Endothelial cell of umbilical vein (primary cell): Measurements from ENCODE around the gene SARNP. TPM values are rescaled to one million over a fixed set of nuclear protein-coding genes. Genes with fewer than 3 reads are reported as not detected.
A peak's percentile ranks its signal among the peaks of the same experiment; 100 is the strongest.

ENCODE experiments used
- BruUV-seq: library from RNA; stranded (reverse); fragments of 400-500 nt; replicated peaks from 2 replicates; lab custom pipeline; 2021; lab: Mats Ljungman, UMichigan
- CTCF ChIA-PET: fragments of 300-600, 350-600 bp; sonication (Branson Sonifier 250); formaldehyde crosslinking; loops from one replicate; lab custom pipeline; 2021; ENCODE audit warnings: antibody characterized with exemption, inconsistent platforms; lab: Charles Lee
- POLR2A ChIA-PET: fragments of 300-600, 350-600 bp; sonication (Branson Sonifier 250); formaldehyde crosslinking; loops from one replicate; lab custom pipeline; 2021; ENCODE audit warnings: antibody characterized with exemption, inconsistent platforms; lab: Charles Lee
- DNase-seq: peaks from one replicate; pipeline ENCODE4 v3.0.0-alpha.2; 2011; ENCODE audit warnings: low read depth, low spot score
- FAIRE-seq: peaks from 2 replicates; lab custom pipeline; 2011; peaks lifted over from hg19 to GRCh38; lab: Jason Lieb, UNC
- H2AFZ ChIP-seq: 2 replicates; pipeline ENCODE4 v1.6.0; 2012; ENCODE audit warnings: low read depth, low read length, control low read depth, inconsistent platforms
- H3K27ac ChIP-seq: 2 replicates; pipeline ENCODE4 v1.5.1; 2011; ENCODE audit warnings: low read depth, mild to moderate bottlenecking, control low read depth, low read length, moderate library complexity; ENCODE audit not compliant: insufficient read depth
- H3K27me3 ChIP-seq, 2 experiments: 2 replicates each; pipeline versions ENCODE4 v1.6.0 to v1.6.1; 2011; ENCODE audit warnings: low read length in 2 of 2, mixed read lengths in 1 of 2; ENCODE audit not compliant: control insufficient read depth in 2 of 2, insufficient read depth in 2 of 2
- H3K36me3 ChIP-seq, 2 experiments: 2 replicates in 1 of 2; 3 replicates in 1 of 2; pipeline ENCODE4 v1.5.1; 2011; ENCODE audit warnings: low read length in 2 of 2, mild to moderate bottlenecking in 1 of 2, moderate library complexity in 1 of 2; ENCODE audit not compliant: control insufficient read depth in 2 of 2, insufficient read depth in 2 of 2; ENCODE audit errors: extremely low read depth in 1 of 2
- H3K4me1 ChIP-seq: 3 replicates; pipeline ENCODE4 v1.5.1; 2011; ENCODE audit warnings: mild to moderate bottlenecking, low read length; ENCODE audit not compliant: control insufficient read depth, insufficient read depth; ENCODE audit errors: extremely low read depth
- H3K4me2 ChIP-seq: 2 replicates; pipeline ENCODE4 v1.6.1; 2011; ENCODE audit warnings: low read length, control low read depth, mixed read lengths; ENCODE audit not compliant: insufficient read depth
- H3K4me3 ChIP-seq, 3 experiments: fragments of 200-600 bp in 1 of 3; sonication (generic), shearing (Covaris generic) in 1 of 3; replicated peaks in 1 of 3; 2 replicates each; pipeline ENCODE4 v1.5.1; 2011 to 2016; ENCODE audit warnings: control low read depth in 3 of 3, low read length in 3 of 3, mild to moderate bottlenecking in 2 of 3, inconsistent platforms in 1 of 3, low read depth in 1 of 3, moderate library complexity in 1 of 3; ENCODE audit not compliant: insufficient read depth in 1 of 3
- H3K79me2 ChIP-seq: 2 replicates; pipeline ENCODE4 v1.6.0; 2012; ENCODE audit warnings: low read length, inconsistent platforms; ENCODE audit not compliant: control insufficient read depth, insufficient read depth
- H3K9ac ChIP-seq: replicated peaks from 2 replicates; pipeline ENCODE3; 2011; ENCODE audit warnings: low read length, control low read depth; ENCODE audit not compliant: insufficient read depth; ENCODE audit errors: extremely low read depth
- H3K9me1 ChIP-seq: replicated peaks from 3 replicates; pipeline ENCODE4 v1.6.0; 2011; ENCODE audit warnings: mild to moderate bottlenecking, low read length; ENCODE audit not compliant: control insufficient read depth, insufficient read depth; ENCODE audit errors: extremely low read depth
- H3K9me3 ChIP-seq: replicated peaks from 2 replicates; pipeline ENCODE4 v1.5.1; 2012; ENCODE audit warnings: low read length, inconsistent platforms; ENCODE audit not compliant: control insufficient read depth, insufficient read depth
- H4K20me1 ChIP-seq: replicated peaks from 2 replicates; pipeline ENCODE3; 2011; ENCODE audit warnings: mild to moderate bottlenecking, low read length; ENCODE audit not compliant: control insufficient read depth, insufficient read depth; ENCODE audit errors: extremely low read depth
- EZH2 ChIP-seq: IDR thresholded peaks from 2 replicates; pipeline ENCODE4 v1.6.1; 2012; ENCODE audit warnings: borderline replicate concordance, low read depth, mild to moderate bottlenecking, moderate library complexity, low read length, inconsistent platforms; ENCODE audit not compliant: severe bottlenecking
- FOS ChIP-seq: IDR thresholded peaks from 2 replicates; pipeline ENCODE4 v1.6.1; 2011; ENCODE audit warnings: mild to moderate bottlenecking, low read length, moderate library complexity, borderline replicate concordance; ENCODE audit not compliant: insufficient read depth
- GATA2 ChIP-seq: IDR thresholded peaks from 2 replicates; pipeline ENCODE4 v1.7.0; 2011; ENCODE audit warnings: low read depth, mild to moderate bottlenecking, moderate library complexity, mixed read lengths, low read length; ENCODE audit not compliant: insufficient read length, insufficient read depth
- JUN ChIP-seq: IDR thresholded peaks from 2 replicates; pipeline ENCODE4 v1.6.1; 2011; ENCODE audit warnings: borderline replicate concordance, low read depth; ENCODE audit not compliant: insufficient read length, insufficient read depth
- MYC ChIP-seq: IDR thresholded peaks from one replicate; pipeline ENCODE4 v1.6.1; 2011; ENCODE audit warnings: mild to moderate bottlenecking, low read depth, low read length
- POLR2A ChIP-seq: IDR thresholded peaks from 2 replicates; pipeline ENCODE4 v1.6.1; 2012; ENCODE audit warnings: low read depth, mild to moderate bottlenecking, control low read depth, low read length
- POLR2AphosphoS5 ChIP-seq: IDR thresholded peaks from 2 replicates; pipeline ENCODE4 v1.6.1; 2012; ENCODE audit warnings: low read depth, mild to moderate bottlenecking, control low read depth, low read length, moderate library complexity; ENCODE audit not compliant: insufficient read depth
- dilution Hi-C: fragments of 300-500 bp; cut with MboI; formaldehyde crosslinking; loops from one replicate; pipeline ENCODE4 v1.15.0; 2019; ENCODE audit warnings: low sequenced_read_pairs; ENCODE audit not compliant: extremely low pct_ligation_motif_present
- intact Hi-C: fragments of 100-400 bp; cut with micrococcal nuclease; formaldehyde crosslinking; loops from one replicate; pipeline ENCODE4 v1.10.0; 2022
- polyA plus RNA-seq, 4 experiments: library from polyadenylated mRNA; depleted of rRNA in 3 of 4; stranded (reverse) in 3 of 4; unstranded in 1 of 4; fragments of >200 nt; gene quantifications; 2 replicates each; pipeline versions ENCODE4 v1.2.1 to v1.2.3, GENCODE V29; 2011 to 2012; ENCODE audit warnings: missing spikeins in 1 of 4
- total RNA-seq: library from RNA; stranded (reverse); gene quantifications from 2 replicates; pipeline ENCODE4 v1.2.3, GENCODE V29; 2021
- TF ChIP-seq, protein P1 (sequence below), 2 donors: IDR thresholded peaks; 1 replicate in 1 of 2; 2 replicates in 1 of 2; pipeline ENCODE4 v1.5.1; 2011; ENCODE audit warnings: low read length in 2 of 2, mild to moderate bottlenecking in 2 of 2, moderate library complexity in 2 of 2, control low read depth in 1 of 2, inconsistent platforms in 1 of 2, low read depth in 1 of 2; ENCODE audit not compliant: insufficient read depth in 1 of 2; ENCODE audit errors: extremely low read depth in 1 of 2
- TF ChIP-seq, protein P2 (sequence below): IDR thresholded peaks from 2 replicates; pipeline ENCODE4 v1.6.1; 2011; ENCODE audit not compliant: insufficient read depth, insufficient read length

Gene SARNP
- total and polyA plus RNA-seq, 2 donors (not counting 3 experiments of a cell fraction or from before 2014, with no cell fraction given), result 88.1 to 101 TPM

DNA sequence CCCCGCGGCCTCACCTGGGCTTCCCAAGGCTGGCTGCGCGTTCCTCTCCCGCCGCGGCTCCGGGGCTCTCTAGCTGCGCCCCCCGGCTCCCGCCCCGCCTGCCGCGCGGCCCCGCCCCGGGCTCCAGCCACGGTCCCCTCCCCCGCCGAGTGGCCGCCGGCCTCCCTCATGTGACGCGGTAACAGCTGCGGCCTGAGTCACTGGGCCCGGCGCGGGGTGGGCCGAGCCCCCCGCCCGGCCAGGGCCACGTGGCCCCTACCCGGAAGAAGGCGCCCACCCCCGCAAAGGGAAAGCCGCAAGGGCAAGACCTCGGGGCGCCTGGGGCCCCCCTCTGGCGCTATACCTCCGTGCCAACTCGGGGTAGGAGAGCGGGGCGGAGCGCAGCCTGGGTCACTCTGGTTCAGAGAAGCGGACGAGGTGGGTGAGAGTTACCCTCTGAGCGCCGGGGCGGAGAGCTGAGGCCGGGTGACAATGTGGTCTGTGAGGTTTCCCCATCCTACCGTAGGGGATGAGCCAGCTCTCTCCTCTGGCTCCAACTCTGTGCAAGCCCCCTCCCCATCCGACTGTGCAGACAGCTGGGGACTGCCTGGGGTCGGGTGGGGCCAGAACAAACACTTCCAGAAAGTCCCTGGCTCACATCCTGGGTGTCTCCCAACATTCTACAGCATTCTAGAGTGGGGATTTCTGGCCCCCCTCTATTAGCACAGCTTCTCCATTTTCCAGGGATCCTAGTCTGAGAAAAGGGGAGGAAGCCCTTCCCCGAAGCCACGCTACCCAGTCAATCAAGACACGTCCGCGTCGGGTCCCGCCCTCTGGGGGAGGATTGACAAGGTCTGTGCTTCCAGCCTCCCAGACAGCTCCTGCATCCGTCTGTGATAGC is 88.3 kb downstream of the SARNP start, which contains the start of gene CD63:
Gene CD63, minus strand, starts transcription at position 71 of the 880 bp plus-strand sequence. CDS start 668 bp downstream, outside the sequence.
- ChIA-PET CTCF (interaction anchor here (0.7 to 3.0 kb wide), 9 partner anchors 9 to 460 kb away, joined by 3 to 51 read pairs (median 5); partner anchors contain the start of genes BLOC1S1, RDH5 and SMARCC2), POLR2A (interaction anchor here (0.5 to 1.8 kb wide), 7 partner anchors 9 to 1224 kb away, joined by 3 to 6 read pairs (median 3); partner anchors contain the start of genes ORMDL2, RAB5B and SARNP)
- Histone ChIP-seq H4K20me1 (no peaks in the 10 kb centered on the region), H2AFZ (peak within 1 kb of the TSS; percentile 45), H3K27me3 (no peaks in the 10 kb centered on the region), H3K4me2 (peak within 1 kb of the TSS; percentile 82), H3K4me1 (peaks cover 19% of the 10 kb centered on the region), H3K4me3 (peak within 1 kb of the TSS; percentile 71 to 89 (median 76)), H3K79me2 (peaks cover 30% of the 10 kb centered on the region), H3K9me1 (no peaks in the 10 kb centered on the region), H3K9ac (peak within 1 kb of the TSS; percentile 94), H3K36me3 (peaks cover 7 to 21% of the 10 kb centered on the region in 2 experiments), H3K9me3 (no peaks in the 10 kb centered on the region), H3K27ac (peak within 1 kb of the TSS; percentile 96)
- dilution Hi-C loops, result no loop called here
- BruUV-seq, result TSS peak; percentile 17
- DNase-seq, result peak; percentile 88
- FAIRE-seq, result peak; percentile 99
- TF ChIP-seq MYC (peak; percentile 85), GATA2 (no peak), POLR2AphosphoS5 (peak; percentile 85), POLR2A (peak; percentile 41), EZH2 (no peak), FOS (peak; percentile 77), JUN (no peak)
- TF ChIP-seq, protein P1, sequence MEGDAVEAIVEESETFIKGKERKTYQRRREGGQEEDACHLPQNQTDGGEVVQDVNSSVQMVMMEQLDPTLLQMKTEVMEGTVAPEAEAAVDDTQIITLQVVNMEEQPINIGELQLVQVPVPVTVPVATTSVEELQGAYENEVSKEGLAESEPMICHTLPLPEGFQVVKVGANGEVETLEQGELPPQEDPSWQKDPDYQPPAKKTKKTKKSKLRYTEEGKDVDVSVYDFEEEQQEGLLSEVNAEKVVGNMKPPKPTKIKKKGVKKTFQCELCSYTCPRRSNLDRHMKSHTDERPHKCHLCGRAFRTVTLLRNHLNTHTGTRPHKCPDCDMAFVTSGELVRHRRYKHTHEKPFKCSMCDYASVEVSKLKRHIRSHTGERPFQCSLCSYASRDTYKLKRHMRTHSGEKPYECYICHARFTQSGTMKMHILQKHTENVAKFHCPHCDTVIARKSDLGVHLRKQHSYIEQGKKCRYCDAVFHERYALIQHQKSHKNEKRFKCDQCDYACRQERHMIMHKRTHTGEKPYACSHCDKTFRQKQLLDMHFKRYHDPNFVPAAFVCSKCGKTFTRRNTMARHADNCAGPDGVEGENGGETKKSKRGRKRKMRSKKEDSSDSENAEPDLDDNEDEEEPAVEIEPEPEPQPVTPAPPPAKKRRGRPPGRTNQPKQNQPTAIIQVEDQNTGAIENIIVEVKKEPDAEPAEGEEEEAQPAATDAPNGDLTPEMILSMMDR (IDR thresholded peaks at IDR 0.05; ENCODE audit: extremely low read depth in 1 of 2, insufficient read depth in 1 of 2, low read depth in 1 of 2, low read length in 2 of 2), result no peak
- TF ChIP-seq, protein P2, sequence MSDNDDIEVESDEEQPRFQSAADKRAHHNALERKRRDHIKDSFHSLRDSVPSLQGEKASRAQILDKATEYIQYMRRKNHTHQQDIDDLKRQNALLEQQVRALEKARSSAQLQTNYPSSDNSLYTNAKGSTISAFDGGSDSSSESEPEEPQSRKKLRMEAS, result peak; percentile 84
- intact Hi-C loops, result loop anchor here (1.0 kb wide), 1 partner anchor 8 kb away; no protein-coding TSS in a partner anchor
